Stimulated activated CD8-positive, alpha-beta memory T cell treated with anti-CD3 and anti-CD28 coated beads, Interleukin-15, amount 100 ng/mL, for 4 hours (primary cell): ENCODE results near the gene HOXC12.

ENCODE experiments used
- DNase-seq, 2 donors: peaks; one replicate each; pipeline ENCODE4 v3.0.0-alpha.2; 2020; ENCODE audit warnings: low read depth in 2 of 2

HOXC12 gene

DNA sequence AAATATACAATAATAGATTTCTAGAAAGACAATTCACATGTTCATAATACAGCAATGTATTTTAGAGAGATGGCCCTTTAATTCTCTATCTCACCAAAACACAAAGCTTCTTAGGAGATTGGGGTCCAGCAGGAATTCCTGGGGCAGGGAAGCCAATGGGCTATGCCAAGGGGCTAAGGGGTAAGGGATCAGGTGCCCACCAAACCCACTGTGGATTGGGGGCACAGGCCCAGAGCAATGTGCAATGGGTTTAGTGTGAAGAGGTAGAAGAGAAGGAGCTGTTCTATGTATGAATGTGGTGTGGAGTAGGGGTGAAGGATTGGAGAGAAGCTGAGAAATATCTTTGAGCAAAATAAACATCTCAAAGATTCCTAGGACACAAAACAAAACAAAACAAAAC, 13.5 kb upstream of the HOXC12 start:
- DNase-seq: no peak

DNA sequence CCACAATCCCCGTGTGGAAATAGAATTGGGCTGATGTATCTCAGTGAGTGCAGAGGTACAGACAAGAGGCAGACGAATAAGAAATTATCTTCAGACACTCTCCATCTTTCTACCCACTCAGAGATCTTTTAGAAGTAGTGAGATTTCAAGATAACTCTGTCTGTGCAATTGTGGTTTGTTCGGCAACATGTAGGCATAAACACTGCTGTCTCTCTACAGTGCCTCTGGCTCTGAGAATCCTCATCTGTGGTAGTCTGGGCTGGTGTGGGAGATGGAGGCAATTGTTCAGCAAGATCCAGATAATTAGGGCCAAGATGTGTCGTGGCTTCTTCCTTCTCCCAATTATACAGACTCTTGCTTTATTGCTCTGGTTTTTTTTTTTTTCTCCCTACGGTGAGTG, 13.0 kb upstream of the HOXC12 start:
- DNase-seq: no peak

DNA sequence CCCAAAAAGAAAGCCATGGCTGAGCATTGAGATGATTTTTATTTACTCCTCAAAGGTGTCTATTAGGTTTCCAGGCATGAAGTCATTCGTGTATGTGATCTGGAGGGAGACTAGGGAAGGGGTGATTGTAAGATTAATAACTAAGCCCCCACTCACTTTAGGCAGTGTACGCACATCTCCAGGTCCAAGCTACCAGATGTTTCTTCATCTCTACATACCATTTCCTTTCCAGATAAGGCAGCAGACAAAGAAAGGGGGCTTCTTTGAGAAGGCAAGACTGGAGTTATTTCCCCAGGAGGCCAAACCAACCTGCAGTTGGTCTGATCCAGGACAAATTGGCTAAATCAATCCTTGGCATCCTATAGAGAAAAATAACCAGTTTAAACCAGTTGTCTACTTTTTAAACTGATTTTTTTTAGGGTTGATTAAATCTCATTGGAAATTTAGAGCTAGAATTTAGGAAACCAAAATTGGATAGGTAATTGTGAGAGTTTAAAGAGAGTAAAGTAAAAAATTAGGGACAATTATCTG, 12.2 kb upstream of the HOXC12 start:
- no peak for DNase-seq

DNA sequence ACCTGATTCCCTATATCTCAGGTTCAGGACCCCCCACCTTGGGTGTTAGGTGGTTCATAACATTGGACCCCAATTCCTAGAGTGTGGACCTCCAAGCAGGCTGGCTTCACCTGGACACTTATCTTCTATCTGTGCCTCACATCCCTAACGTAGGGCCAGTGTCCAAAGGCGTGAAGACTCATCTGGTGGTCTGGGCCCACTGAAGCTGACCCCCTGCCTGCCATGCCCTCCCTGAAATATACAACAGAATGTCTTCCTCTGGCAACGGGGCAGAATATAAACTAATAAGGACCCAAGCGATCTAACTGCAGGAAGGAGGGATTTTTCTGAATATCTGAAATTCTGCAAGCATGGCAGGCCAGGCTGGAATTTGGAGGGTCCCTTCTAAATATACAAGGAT, 10.5 kb upstream of the HOXC12 start:
- no peak for DNase-seq

DNA sequence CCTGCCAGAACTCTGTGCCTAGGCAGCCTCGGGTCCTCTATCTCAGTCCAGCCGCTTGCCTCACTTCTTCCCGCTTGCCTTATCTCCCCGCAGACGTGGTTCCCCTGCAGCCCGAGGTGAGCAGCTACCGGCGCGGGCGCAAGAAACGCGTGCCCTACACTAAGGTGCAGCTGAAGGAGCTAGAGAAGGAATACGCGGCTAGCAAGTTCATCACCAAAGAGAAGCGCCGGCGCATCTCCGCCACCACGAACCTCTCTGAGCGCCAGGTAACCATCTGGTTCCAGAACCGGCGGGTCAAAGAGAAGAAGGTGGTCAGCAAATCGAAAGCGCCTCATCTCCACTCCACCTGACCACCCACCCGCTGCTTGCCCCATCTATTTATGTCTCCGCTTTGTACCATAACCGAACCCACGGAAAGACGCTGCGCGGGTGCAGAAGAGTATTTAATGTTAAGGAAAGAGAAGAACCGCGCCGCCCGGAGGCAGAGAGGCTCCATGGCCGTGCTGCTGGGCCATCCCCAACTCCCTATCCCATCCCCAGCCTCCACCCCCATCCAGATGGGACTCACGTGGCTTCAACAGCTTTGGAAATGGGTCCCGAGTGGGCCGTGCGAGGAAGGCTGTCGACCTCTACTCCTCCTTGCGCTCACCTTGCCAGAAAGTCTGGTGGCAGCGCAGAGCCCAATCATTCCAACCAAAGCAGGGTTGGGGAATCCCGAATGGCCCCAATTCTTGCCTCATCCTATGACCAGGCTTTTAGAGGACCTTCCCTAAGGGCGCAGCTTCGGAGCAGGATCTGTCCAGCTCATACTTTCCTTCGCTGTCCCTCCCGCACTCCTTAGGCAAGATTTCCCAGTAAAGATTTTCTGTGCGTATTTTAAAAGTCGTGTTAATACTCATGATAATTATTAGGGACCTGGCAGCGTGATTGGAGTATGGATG, 9.5 kb upstream of the HOXC12 start:
- DNase-seq: no peak

DNA sequence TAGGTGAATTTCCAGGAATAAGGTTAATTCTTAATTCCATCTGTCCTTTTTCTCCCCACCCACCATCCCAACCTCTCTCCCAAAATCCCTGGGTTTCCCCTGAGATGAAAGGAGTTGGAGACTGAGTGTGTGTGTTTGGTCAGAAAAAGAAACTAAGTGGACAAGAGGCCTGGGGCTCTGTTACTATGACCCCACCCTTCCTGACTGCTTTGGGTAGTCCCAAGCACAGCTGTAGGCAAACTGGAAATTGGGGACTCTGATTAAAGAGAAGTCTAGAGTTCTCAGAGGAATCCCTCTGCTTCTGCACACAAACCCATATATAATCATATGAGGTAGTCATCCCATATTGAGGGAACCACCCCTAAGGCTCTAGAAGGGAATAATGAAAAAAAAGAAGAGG, 7.0 kb upstream of the HOXC12 start:
- DNase-seq: no peak

DNA sequence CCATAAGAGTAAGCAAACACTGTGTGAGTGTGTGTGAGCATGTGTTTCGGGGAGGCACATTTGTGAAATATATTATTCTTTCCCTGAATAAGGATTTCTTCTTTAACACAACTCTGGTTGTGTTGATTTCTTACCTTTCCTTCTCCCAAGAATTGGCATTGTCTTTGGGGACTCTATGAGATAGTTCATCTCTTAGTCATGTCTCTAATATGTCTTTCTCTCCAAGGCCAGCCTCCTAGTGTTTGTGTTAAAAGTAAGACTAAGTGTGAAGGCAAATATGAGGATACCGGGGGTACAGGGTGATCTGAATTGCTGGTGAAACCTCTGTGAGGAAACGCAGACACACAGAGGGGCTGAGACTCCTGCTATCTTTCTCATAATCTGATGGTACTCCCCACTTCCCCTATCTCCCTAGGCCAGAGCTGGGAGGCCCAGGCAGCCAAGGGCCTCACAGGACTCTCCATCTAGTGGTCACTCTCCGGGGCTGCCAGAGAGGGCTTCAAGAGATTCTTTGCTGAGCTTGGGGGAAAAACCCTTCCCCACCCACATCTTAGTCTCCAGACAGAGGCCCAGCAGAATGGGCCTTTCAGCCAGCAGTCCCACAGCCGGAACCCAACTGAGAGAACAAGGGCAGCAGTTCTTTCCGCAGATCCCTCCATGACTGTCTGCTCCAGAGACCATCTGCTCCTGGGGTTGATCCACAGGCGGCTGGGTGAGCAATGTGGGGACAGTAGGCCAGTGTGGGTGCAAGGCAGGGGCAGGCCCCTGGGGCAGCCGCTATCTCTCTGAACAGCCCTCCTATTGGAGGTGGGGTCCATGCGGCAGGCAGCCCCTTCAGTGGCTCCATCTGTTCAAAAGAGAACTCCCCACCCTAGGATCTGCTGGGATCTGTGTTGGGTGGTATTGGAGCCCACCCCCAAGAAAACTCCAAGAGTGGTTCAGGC, 5.8 kb upstream of the HOXC12 start:
- DNase-seq: no peak

DNA sequence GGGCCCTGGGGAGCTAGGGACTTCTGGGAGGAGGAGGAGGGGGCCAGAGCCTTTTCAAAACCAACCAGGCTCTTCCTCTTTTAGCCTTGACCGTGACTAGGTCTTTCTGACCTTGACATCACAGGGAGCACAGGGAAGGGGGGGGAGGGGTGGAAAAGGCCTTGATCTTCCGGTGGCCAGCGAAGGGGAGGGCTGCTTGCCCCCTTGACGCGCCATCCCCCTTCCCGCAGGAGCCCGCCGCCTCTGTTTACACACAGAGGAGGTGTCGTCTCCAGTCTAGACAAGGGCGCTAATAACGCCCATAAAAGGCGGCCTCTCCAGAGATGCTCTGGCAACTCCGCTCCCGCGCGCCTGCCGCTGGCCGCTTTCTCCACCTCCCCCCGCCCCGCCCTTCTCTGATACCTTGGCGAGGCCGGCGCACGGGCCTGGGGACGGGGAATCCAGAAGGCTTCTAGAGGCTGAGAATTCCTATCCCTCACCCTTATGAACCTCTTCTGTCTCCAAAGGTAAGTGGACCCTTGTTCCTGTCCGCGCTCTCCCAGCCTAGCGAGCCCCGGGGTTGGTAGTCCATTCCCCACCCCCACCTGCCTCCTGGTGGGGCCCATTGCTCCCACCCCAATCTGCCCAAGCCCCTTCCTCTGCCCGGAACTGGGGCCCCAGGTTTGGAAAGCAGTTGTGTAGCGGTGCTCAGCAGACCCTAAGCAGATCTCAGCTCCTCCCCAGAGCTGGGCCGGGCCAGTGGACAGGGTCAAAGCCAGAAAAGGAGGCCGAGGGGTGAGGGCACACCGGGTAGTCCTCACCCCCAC, 4.9 kb upstream of the HOXC12 start:
- DNase-seq: no peak

DNA sequence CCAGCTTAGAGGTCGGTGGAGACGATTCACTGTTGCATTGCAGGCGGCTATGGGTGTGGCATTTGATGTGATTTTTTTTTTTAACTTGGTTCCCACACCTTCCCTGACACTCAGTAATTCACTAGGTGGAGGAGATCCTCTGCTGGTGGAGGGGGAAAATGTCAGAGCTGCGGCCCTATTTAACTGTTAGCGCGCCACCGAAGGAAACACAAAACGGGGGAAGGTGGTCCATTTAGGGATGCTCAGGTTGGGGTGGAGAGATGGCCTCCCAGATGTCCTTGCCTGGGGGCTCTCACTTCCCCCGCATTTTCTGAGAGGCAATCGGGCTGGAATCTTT, 4.3 kb upstream of the HOXC12 start:
- no peak for DNase-seq

DNA sequence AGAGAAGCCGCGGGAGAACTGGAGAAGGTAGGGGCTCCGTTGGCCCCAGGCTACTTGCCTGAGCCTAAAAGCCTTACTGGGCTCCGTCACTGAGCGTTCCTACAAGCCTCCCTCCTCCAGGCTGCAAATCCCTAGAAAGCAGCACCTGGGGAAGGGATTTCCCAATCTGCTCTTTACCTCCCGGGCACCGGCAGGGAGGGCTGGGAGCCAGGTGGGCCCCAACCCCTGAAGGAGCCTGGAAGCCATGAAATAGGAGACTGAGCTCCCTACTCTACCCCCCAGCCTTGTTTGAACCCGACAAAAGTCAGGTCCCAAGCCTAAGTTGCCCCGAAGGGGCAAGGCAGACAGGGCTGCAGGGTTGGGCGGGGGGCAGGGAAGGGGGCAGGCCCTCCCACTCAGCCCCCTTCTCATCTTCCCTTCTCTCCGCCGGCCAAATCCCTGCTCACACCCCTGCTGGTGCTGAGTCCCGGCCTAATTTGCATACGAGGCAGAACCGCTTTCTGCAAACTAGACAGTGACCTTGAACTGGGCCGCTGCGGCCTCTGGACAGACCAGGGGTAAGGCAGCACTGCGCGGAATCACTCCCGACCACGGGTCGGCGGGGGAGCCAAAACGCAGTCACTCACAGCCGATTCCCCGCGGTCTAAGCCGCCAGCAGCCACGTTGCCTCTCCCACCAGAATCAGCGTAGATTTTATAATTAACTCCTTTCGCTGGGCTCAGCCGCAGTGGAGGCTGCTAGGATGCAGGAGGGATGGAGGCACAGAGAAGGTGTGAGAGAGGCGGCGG, 3.7 kb upstream of the HOXC12 start:
- DNase-seq: no peak

DNA sequence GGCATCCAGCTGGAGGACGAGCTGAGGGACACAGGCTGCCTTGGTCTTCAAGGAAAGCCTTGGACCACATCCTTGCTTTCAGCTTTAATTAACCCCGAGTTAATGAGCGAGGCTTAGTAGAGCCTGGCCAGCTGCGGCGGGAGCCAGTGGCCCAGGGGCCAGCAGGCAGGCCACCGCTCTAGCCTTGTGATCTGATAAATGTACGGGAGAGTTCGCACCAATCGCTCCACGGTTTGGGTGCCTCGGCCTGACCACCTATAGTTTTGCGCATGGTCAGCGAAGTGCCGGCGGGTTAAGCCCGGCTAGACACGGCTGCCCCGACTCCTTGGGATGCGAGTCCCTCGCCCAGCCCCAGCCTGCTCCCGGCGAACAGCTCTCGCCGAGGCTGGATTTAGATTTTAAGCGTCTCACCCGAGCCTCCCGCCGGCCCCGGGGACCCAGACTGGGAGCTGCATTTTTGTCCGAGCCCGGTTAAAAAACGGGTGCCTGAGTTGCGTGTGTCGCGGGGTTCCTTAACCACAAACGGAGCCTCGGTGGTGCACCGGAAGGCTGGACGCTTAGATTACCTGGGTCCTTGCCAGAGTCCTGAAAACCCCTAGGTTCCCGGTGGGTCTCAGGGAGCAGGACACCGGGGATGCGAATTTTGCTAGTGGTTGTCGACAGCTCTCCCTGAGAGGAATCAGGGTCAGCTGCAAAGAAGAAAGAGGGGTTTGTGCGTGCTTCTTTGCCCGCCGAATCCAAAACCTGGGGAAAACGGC, 2.9 kb upstream of the HOXC12 start:
- no peak for DNase-seq

DNA sequence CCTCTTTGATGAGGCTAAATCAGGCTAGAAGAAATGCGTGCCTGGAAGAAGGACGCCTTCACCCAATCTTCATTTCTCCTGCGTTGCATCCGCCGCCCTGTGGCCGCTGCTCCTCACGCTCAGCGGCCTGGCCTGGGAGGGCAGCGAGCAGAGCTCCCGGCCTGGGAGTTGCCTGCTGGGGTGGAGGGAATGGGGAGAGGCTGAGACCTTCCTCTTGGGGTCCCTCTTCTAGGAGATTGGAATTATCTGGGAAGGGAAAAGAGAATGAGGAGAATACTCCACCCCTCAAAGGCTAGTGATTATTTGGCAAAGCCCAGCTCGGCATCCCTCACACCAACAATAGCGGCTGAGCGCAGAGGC, 2.4 kb upstream of the HOXC12 start:
- no peak for DNase-seq

DNA sequence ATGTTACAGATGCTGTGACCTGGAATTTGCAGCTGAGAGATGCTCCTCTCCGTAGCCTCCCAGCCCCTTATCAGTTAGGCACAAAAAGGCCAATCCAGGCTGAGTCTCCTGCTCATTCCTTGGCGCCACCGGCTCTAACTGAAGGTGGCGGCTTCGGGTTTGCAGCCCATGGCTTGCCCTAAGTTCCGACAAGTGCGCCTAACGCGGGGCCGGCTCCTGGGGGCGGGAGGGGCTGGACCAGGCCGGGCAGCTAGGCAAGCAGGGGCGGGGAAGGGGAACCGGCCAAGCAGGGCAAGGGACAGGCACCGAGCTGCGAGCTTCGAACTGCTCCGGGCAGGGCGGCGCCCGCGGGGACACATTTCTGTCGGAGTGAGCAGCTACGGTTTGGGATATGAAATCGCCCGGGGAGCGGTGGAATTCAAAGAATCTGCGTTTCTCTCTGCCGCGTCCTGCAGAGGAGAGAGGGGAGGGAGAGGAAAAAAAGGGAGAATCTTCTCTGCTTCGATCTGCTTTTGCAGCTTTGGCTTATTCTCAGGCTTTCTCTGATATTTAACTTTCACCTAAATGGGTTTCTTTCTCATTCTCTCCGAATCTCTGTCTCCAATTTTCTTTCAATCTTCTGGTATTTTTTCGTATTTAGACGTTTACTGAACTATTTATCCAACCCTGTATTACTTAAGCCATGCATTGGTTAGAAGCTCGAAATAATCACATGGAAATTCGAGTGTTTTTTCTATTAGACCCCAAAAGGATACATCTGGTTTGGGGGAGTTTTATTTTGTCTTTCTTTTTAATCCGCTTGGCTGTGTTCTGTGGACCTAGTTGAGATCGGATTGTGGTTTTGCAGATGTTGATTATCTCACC, 1.6 kb upstream of the HOXC12 start:
- no peak for DNase-seq

DNA sequence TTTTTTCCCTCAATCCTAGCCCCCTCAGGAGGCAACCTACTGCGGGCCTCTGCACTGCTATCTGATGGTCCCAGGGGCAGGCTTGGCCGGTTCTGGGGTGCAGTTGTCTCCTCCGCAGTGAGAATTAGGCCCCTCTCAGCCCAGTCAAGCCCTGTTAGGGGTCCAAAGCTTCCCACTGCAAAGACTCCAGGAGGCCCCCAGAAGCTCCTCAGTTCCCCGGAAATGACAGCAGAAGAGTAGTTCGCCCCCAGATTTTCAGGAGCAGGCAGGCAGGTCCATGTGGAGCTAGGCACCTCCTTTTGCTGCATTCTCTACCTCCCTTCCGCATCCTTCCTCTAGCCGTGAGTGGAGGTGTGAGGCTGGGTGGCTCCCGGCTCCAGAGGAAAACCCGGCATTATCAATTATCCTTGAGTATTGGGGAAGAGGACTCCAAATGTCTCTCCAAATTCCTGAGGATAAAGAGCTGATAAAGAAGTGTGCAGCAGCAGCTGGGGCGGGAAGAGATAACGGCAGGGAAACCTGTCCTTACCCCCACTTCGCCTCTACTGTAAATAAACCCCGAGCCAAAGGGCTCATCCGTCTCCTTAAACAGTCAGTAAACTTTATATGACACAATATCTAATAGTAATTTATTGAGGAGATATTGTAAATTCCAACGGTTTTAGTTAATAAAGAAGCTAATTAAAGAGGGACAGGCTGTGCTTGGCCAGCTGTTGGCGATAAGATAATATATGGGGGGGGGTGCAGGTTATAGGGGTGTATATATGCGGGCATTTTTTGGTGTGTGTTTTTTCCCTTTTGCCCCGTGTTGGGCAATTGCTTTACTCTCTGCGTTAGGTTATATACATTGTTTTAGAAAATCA, 641 bp upstream of the HOXC12 start:
- no peak for DNase-seq

DNA sequence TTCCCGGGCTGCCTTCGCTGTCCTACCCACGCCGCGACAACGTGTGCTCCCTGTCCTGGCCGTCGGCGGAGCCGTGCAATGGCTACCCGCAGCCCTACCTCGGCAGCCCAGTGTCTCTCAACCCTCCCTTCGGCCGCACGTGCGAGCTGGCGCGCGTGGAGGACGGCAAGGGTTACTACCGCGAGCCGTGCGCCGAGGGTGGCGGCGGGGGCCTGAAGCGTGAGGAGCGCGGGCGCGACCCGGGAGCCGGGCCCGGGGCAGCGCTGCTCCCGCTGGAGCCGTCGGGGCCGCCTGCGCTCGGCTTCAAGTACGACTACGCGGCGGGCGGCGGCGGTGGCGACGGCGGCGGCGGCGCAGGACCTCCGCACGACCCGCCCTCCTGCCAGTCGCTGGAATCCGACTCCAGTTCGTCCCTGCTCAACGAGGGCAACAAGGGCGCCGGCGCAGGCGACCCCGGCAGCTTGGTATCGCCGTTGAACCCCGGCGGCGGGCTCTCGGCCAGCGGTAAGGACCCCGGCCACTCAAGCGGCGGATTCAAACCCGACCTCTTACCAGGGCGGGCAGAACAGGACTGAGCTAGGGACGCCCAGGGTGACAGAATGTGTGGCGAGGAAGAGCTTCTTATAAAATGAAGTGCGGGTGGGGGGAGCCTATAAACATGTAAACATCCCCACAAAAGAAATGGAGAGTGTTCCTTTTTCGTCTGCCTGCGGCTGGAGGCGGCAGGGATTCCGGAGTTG, 503 bp downstream of the HOXC12 start:
- DNase-seq: no peak

DNA sequence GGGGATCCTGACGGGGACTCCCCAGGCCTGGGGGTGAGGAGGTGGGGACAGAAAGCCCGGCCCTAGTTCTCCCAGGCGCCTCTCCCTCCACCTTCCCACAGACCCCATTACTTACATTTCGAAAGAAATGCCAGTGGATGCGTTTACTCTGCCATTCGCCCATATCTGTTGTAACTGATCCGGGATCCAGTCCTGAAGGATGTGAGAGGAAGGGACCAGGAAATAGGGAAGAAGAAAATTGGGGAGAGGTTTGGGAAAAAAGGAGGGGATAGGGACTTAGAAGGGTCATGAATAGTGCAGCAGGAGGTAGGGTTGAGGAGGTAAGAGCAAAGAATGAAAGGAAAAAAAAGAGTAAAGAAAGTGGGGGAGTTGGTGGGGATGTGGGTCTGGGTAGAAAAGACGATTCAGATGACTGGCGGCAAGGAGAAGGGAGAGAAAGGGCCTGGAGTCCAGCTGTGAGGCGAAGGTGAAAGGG, 1.1 kb downstream of the HOXC12 start:
- DNase-seq: no peak

DNA sequence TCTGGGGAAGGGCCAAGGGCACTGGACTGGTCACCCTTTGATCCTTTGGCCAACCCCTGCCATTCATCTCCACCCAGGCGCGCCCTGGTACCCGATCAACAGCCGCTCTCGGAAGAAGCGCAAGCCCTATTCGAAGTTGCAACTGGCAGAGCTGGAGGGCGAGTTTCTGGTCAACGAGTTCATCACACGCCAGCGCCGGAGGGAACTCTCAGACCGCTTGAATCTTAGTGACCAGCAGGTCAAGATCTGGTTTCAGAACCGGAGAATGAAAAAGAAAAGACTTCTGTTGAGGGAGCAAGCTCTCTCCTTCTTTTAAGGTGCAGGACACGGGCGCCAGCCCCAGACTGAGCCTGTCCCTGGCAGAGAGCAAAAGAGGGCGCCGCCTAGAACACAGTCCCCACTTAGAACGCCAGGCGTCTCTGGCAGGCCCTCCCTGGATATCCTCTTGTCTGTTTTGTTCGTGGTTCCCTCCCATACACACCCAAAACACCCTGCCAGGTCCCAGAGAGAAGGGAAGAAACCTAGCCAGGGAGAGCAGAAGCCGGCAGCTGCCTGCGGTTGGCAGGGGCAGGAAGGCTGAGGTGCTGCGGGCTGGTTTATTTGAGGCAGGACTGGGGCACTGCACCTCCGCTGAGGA, 1.7 kb downstream of the HOXC12 start:
- DNase-seq: no peak
